ENCODE data around the gene MST1. TPM values are rescaled to one million over a fixed set of nuclear protein-coding genes. Genes with fewer than 3 reads are reported as not detected.

MST1 gene
- total and polyA plus RNA-seq, 2 of the 4 experiments (the other 2 are of a cell fraction) = 1.3 to 13.0 TPM

- Histone ChIP-seq H3K79me1 (ENCODE audit: low read depth in 1 of 2, low read length in 2 of 2) (no peaks in the 10 kb centered on the region), H3K4me3 (ENCODE audit: insufficient read depth, low read depth, low read length) (no peak overlapping the region), H3K9me3 (ENCODE audit: control insufficient read depth, insufficient read depth, low read length) (no peaks in the 10 kb centered on the region), H4K20me1 (ENCODE audit: insufficient read depth, low read length) (no peaks in the 10 kb centered on the region), H3K27me3 (ENCODE audit: control insufficient read depth, insufficient read depth, low read length) (peaks cover 33% of the 10 kb centered on the region), H2AK9ac (replicated peaks; ENCODE audit: low read depth, low read length, poor library complexity) (no peak overlapping the region), H3K9ac (ENCODE audit: low read depth, low read length) (no peak overlapping the region), H4K91ac (ENCODE audit: insufficient read depth, low read depth, low read length) (no peak overlapping the region), H2BK20ac (ENCODE audit: low read depth, low read length) (no peak overlapping the region), H4K8ac (ENCODE audit: low read depth in 2 of 2, low read length in 2 of 2) (no peak overlapping the region), H2BK5ac (ENCODE audit: low read depth, low read length, poor library complexity, severe bottlenecking) (no peak overlapping the region), H3K36me3 (ENCODE audit: control insufficient read depth, insufficient read depth, low read length) (no peaks in the 10 kb centered on the region), H2BK120ac (ENCODE audit: low read depth, low read length) (no peak overlapping the region), H3K23ac (ENCODE audit: low read depth, low read length) (no peak overlapping the region), H3K4me2 (ENCODE audit: low read depth, low read length) (no peak overlapping the region), H2AFZ (replicated peaks; ENCODE audit: low read length, poor library complexity) (no peak overlapping the region), H2AK5ac (ENCODE audit: low read depth, low read length) (no peak overlapping the region), H4K5ac (ENCODE audit: low read depth, low read length) (no peak overlapping the region), H3K14ac (replicated peaks; ENCODE audit: low read depth, low read length) (no peak overlapping the region), H3K18ac (ENCODE audit: low read depth, low read length) (no peak overlapping the region), H3K4ac (ENCODE audit: low read depth, low read length) (no peak overlapping the region), H3K27ac (ENCODE audit: insufficient read depth, low read length) (no peak overlapping the region), H2BK15ac (ENCODE audit: low read depth, low read length) (no peak overlapping the region), H3K4me1 (ENCODE audit: control insufficient read depth, insufficient read depth, low read length) (no peaks in the 10 kb centered on the region), H3K9me1 (ENCODE audit: insufficient read depth, low read length) (peaks cover 3% of the 10 kb centered on the region; the same call in 1 of the 2 replicates), H3K56ac (ENCODE audit: extremely low read depth, insufficient read depth, low read length) (no peak overlapping the region)
- ChIA-PET POLR2A (ENCODE audit: unreplicated experiment) (no interaction called here), CTCF (interaction anchor here (1.1 kb wide), 1 partner anchor 106 kb away, joined by 3 read pairs; no protein-coding TSS in a partner anchor)
- in situ Hi-C loops (cut with MboI; ENCODE audit: low sequenced_read_pairs) = no loop called here
- ATAC-seq (ENCODE audit: low read depth) (no peak), DNase-seq (no peak)
- TF ChIP-seq NFE2L2 (IDR thresholded peaks at IDR 0.05; ENCODE audit: low read depth, low read length) = no peak
- no peak for TF ChIP-seq FOS (IDR thresholded peaks at IDR 0.05; ENCODE audit: low read depth, low read length)
- no peak for TF ChIP-seq POLR2A (IDR thresholded peaks at IDR 0.05; ENCODE audit: low read depth, low read length)
- TF ChIP-seq CEBPB (IDR thresholded peaks at IDR 0.05; ENCODE audit: low read depth, low read length) = no peak
- no peak for TF ChIP-seq MAFK (IDR thresholded peaks at IDR 0.05; ENCODE audit: low read depth, low read length)
- no peak for TF ChIP-seq RFX5 (IDR thresholded peaks at IDR 0.05; ENCODE audit: low read depth, low read length)
- no peak for TF ChIP-seq ELK1 (IDR thresholded peaks at IDR 0.05; ENCODE audit: borderline replicate concordance, low read depth, low read length)
- no peak for TF ChIP-seq MAZ (IDR thresholded peaks at IDR 0.05; ENCODE audit: borderline replicate concordance, low read depth, low read length)
- no peak for TF ChIP-seq CTCF (conservative IDR thresholded peaks at IDR 0.05; ENCODE audit: low read depth, low read length)
- no peak for TF ChIP-seq CHD1 (IDR thresholded peaks at IDR 0.05; ENCODE audit: low read depth, low read length)
- TF ChIP-seq RCOR1 (IDR thresholded peaks at IDR 0.05; ENCODE audit: insufficient replicate concordance, low read length) = no peak
- no CpG with 5 or more reads among the region's 3 CpGs for WGBS, 2 experiments (ENCODE audit: extremely low coverage in 2 of 2, insufficient read length in 1 of 2)
- no TSS peak for BruUV-seq (replicated peaks)
- intact Hi-C loops (cut with micrococcal nuclease) = no loop called here
- dilution Hi-C loops (cut with HindIII; ENCODE audit: low sequenced_read_pairs, unreplicated experiment) = no loop called here
Observed at GRCh38 chr3:49646236-49646635, 43.0 kb downstream of the MST1 start.
